Measurements from ENCODE around the gene LDB3. TPM values are rescaled to one million over a fixed set of nuclear protein-coding genes. Genes with fewer than 3 reads are reported as not detected.

LDB3 gene
- polyA plus RNA-seq, 2 of the 4 experiments (the other 2 are of a cell fraction), result 0.13 TPM

DNA sequence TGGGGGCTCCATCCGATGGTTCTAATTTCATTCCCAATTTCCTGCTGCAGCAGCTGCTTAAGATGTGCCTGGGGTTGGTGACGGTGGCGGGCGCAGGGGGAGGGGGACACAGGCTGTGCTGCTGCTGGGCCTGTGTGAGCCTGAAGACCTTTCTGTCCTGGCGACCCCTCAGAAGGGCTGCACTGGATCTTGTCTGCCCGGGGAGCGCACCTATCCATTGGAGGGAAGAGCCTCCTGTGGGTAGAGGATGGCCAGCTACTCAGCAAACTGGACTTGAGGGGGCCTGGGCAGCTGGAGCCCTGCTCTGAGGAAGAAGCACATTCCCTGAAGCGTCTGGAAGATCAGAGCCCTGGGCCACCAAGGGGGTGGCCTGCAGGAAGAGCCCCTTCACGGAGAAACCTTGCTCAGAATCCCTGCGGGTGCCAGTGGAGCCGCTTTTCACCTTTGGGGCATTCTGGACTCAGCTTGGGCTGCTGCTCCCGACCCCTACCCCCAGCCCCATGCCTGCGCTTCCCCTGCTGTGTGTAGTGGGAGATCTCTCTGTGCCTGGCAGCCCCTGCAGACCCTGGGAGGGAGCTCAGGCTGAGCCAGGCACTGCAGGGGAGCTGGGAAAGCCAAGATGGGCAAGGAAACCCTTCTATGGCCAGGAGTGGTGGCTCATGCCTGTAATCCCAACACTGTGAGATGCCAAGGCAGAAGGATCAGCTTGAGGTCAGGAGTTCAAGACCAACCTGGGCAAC lies 17.8 kb downstream of the LDB3 start:
- ChIA-PET CTCF (interaction anchor here (1.0 to 2.4 kb wide), 6 partner anchors 8 to 286 kb away, joined by 3 to 12 read pairs (median 5); partner anchors contain the start of gene ADIRF), POLR2A (no interaction called here)
- 71% methylated on average over 13 of the region's 13 CpGs for WGBS (ENCODE audit: missing lambda C conversion rate)
- TF ChIP-seq EHF (CRISPR knock-in tag; IDR thresholded peaks at IDR 0.05) (no peak), MAFK (IDR thresholded peaks at IDR 0.05; ENCODE audit: partially characterized antibody) (no peak), JUN (IDR thresholded peaks at IDR 0.05) (no peak), CBX8 (IDR thresholded peaks at IDR 0.05) (no peak), HEYL (CRISPR knock-in tag; IDR thresholded peaks at IDR 0.05) (no peak), CHD4 (IDR thresholded peaks at IDR 0.05; ENCODE audit: borderline replicate concordance) (no peak), ZNF302 (CRISPR knock-in tag; IDR thresholded peaks at IDR 0.05) (no peak), GATA3 (IDR thresholded peaks at IDR 0.05; ENCODE audit: borderline replicate concordance) (no peak), JUNB (IDR thresholded peaks at IDR 0.05) (no peak), PHF8 (IDR thresholded peaks at IDR 0.05; ENCODE audit: borderline replicate concordance, low read depth) (no peak), POLR2A (IDR thresholded peaks at IDR 0.05; ENCODE audit: low read length) (no peak)
- TF ChIP-seq, protein P1, sequence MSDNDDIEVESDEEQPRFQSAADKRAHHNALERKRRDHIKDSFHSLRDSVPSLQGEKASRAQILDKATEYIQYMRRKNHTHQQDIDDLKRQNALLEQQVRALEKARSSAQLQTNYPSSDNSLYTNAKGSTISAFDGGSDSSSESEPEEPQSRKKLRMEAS (IDR thresholded peaks at IDR 0.05), result no peak
- TF ChIP-seq, protein P2, sequence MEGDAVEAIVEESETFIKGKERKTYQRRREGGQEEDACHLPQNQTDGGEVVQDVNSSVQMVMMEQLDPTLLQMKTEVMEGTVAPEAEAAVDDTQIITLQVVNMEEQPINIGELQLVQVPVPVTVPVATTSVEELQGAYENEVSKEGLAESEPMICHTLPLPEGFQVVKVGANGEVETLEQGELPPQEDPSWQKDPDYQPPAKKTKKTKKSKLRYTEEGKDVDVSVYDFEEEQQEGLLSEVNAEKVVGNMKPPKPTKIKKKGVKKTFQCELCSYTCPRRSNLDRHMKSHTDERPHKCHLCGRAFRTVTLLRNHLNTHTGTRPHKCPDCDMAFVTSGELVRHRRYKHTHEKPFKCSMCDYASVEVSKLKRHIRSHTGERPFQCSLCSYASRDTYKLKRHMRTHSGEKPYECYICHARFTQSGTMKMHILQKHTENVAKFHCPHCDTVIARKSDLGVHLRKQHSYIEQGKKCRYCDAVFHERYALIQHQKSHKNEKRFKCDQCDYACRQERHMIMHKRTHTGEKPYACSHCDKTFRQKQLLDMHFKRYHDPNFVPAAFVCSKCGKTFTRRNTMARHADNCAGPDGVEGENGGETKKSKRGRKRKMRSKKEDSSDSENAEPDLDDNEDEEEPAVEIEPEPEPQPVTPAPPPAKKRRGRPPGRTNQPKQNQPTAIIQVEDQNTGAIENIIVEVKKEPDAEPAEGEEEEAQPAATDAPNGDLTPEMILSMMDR (IDR thresholded peaks at IDR 0.05), result no peak
- TF ChIP-seq, protein P3, sequence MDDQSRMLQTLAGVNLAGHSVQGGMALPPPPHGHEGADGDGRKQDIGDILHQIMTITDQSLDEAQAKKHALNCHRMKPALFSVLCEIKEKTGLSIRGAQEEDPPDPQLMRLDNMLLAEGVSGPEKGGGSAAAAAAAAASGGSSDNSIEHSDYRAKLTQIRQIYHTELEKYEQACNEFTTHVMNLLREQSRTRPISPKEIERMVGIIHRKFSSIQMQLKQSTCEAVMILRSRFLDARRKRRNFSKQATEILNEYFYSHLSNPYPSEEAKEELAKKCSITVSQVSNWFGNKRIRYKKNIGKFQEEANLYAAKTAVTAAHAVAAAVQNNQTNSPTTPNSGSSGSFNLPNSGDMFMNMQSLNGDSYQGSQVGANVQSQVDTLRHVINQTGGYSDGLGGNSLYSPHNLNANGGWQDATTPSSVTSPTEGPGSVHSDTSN (IDR thresholded peaks at IDR 0.05), result no peak
- TF ChIP-seq, protein P4, sequence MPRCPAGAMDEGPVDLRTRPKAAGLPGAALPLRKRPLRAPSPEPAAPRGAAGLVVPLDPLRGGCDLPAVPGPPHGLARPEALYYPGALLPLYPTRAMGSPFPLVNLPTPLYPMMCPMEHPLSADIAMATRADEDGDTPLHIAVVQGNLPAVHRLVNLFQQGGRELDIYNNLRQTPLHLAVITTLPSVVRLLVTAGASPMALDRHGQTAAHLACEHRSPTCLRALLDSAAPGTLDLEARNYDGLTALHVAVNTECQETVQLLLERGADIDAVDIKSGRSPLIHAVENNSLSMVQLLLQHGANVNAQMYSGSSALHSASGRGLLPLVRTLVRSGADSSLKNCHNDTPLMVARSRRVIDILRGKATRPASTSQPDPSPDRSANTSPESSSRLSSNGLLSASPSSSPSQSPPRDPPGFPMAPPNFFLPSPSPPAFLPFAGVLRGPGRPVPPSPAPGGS (IDR thresholded peaks at IDR 0.05), result no peak
- ATAC-seq (no peak), FAIRE-seq (no peak), DNase-seq (ENCODE audit: low read depth in 1 of 2, low spot score in 1 of 2) (no peak)
- no peak overlapping the region for H3K27ac ChIP-seq
- H3K4me2 ChIP-seq, result no peak overlapping the region
- H3K9me3 ChIP-seq, result no peaks in the 10 kb centered on the region
- H3K4me1 ChIP-seq, result no peaks in the 10 kb centered on the region
- H3K4me3 ChIP-seq, result no peak overlapping the region

DNA sequence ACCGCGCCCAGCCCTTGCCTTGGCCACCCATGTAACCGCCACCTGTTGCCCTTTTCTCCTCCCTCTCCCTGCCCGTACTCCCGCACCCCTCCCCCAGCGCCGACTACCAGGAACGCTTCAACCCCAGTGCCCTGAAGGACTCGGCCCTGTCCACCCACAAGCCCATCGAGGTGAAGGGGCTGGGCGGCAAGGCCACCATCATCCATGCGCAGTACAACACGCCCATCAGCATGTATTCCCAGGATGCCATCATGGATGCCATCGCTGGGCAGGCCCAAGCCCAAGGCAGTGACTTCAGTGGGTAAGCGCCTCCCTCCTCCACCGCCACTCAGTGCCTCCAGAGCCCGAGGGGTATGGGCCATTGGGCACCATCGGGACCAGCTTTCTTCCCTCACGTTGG lies 18.7 kb downstream of the LDB3 start:
- H3K9me3 ChIP-seq, result no peaks in the 10 kb centered on the region
- POLR2A ChIA-PET, result no interaction called here
- no peak overlapping the region for H3K4me2 ChIP-seq
- H3K4me1 ChIP-seq, result no peaks in the 10 kb centered on the region
- CTCF ChIA-PET, result interaction anchor here (0.6 to 3.4 kb wide), 10 partner anchors 9 to 215 kb away, joined by 3 to 21 read pairs (median 4); partner anchors contain the start of gene LDB3
- H3K27ac ChIP-seq, result no peak overlapping the region
- H3K4me3 ChIP-seq, result no peak overlapping the region
- DNase-seq (ENCODE audit: low read depth in 1 of 2, low spot score in 1 of 2) (no peak), ATAC-seq (no peak), FAIRE-seq (no peak)
- 81% methylated on average over 18 of the region's 19 CpGs for WGBS (ENCODE audit: missing lambda C conversion rate)
- no peak for TF ChIP-seq CBX2 (IDR thresholded peaks at IDR 0.05; ENCODE audit: borderline replicate concordance, low read depth)
- TF ChIP-seq HOXB13 (CRISPR knock-in tag; IDR thresholded peaks at IDR 0.05; ENCODE audit: low read depth), result no peak
- no peak for TF ChIP-seq ZSCAN20 (CRISPR knock-in tag; IDR thresholded peaks at IDR 0.05)
- TF ChIP-seq, protein P5, sequence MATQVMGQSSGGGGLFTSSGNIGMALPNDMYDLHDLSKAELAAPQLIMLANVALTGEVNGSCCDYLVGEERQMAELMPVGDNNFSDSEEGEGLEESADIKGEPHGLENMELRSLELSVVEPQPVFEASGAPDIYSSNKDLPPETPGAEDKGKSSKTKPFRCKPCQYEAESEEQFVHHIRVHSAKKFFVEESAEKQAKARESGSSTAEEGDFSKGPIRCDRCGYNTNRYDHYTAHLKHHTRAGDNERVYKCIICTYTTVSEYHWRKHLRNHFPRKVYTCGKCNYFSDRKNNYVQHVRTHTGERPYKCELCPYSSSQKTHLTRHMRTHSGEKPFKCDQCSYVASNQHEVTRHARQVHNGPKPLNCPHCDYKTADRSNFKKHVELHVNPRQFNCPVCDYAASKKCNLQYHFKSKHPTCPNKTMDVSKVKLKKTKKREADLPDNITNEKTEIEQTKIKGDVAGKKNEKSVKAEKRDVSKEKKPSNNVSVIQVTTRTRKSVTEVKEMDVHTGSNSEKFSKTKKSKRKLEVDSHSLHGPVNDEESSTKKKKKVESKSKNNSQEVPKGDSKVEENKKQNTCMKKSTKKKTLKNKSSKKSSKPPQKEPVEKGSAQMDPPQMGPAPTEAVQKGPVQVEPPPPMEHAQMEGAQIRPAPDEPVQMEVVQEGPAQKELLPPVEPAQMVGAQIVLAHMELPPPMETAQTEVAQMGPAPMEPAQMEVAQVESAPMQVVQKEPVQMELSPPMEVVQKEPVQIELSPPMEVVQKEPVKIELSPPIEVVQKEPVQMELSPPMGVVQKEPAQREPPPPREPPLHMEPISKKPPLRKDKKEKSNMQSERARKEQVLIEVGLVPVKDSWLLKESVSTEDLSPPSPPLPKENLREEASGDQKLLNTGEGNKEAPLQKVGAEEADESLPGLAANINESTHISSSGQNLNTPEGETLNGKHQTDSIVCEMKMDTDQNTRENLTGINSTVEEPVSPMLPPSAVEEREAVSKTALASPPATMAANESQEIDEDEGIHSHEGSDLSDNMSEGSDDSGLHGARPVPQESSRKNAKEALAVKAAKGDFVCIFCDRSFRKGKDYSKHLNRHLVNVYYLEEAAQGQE (IDR thresholded peaks at IDR 0.05), result no peak
- TF ChIP-seq CEBPB (IDR thresholded peaks at IDR 0.05), result no peak
- TF ChIP-seq FOXS1 (CRISPR knock-in tag; IDR thresholded peaks at IDR 0.05), result no peak
- TF ChIP-seq PHF8 (IDR thresholded peaks at IDR 0.05; ENCODE audit: borderline replicate concordance, low read depth), result no peak
- TF ChIP-seq CHD2 (IDR thresholded peaks at IDR 0.05; ENCODE audit: low read length, partially characterized antibody), result no peak
- TF ChIP-seq EHF (CRISPR knock-in tag; IDR thresholded peaks at IDR 0.05), result no peak
- TF ChIP-seq, protein P6, sequence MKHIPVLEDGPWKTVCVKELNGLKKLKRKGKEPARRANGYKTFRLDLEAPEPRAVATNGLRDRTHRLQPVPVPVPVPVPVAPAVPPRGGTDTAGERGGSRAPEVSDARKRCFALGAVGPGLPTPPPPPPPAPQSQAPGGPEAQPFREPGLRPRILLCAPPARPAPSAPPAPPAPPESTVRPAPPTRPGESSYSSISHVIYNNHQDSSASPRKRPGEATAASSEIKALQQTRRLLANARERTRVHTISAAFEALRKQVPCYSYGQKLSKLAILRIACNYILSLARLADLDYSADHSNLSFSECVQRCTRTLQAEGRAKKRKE (CRISPR knock-in tag; IDR thresholded peaks at IDR 0.05; ENCODE audit: low read depth), result no peak
- TF ChIP-seq, protein P7, sequence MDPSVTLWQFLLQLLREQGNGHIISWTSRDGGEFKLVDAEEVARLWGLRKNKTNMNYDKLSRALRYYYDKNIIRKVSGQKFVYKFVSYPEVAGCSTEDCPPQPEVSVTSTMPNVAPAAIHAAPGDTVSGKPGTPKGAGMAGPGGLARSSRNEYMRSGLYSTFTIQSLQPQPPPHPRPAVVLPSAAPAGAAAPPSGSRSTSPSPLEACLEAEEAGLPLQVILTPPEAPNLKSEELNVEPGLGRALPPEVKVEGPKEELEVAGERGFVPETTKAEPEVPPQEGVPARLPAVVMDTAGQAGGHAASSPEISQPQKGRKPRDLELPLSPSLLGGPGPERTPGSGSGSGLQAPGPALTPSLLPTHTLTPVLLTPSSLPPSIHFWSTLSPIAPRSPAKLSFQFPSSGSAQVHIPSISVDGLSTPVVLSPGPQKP (IDR thresholded peaks at IDR 0.05; ENCODE audit: low read depth, low read length), result no peak
- no peak for TF ChIP-seq TP53 (CRISPR knock-in tag; IDR thresholded peaks at IDR 0.05)
- TF ChIP-seq, protein P8, sequence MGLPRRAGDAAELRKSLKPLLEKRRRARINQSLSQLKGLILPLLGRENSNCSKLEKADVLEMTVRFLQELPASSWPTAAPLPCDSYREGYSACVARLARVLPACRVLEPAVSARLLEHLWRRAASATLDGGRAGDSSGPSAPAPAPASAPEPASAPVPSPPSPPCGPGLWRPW (IDR thresholded peaks at IDR 0.05), result no peak
- TF ChIP-seq RFX5 (IDR thresholded peaks at IDR 0.05), result no peak
- TF ChIP-seq NPAS2 (CRISPR knock-in tag; IDR thresholded peaks at IDR 0.05; ENCODE audit: borderline replicate concordance), result no peak

Data from A549 (cell line).